Activated CD8-positive, alpha-beta T cell treated with anti-CD3 and anti-CD28 coated beads for 36 hours (primary cell): ENCODE results near the gene SHROOM3. TPM values are rescaled to one million over a fixed set of nuclear protein-coding genes. Genes with fewer than 3 reads are reported as not detected.

Experiments used
- ATAC-seq: fragments of 200-7000 bp; cut with Tn5 transposase; one replicate; pipeline ENCODE4 v1.10.0; 2021; ENCODE audit warnings: mild to moderate bottlenecking, moderate library complexity
- CTCF ChIA-PET: fragments of 350-600 bp; sonication (Branson Sonifier 250); formaldehyde crosslinking; loops from one replicate; lab custom pipeline; 2021; ENCODE audit warnings: antibody characterized with exemption; lab: Charles Lee
- POLR2A ChIA-PET: fragments of 350-600 bp; sonication (Branson Sonifier 250); formaldehyde crosslinking; loops from one replicate; lab custom pipeline; 2021; ENCODE audit warnings: antibody characterized with exemption; lab: Charles Lee
- DNase-seq: peaks from one replicate; pipeline ENCODE4 v3.0.0-alpha.2; 2020
- H3K27ac Mint-ChIP-seq: one replicate; pipeline ENCODE4 v1.8.0; 2021; ENCODE audit warnings: mild to moderate bottlenecking, mixed read lengths
- H3K27me3 Mint-ChIP-seq: one replicate; pipeline ENCODE4 v1.8.0; 2021; ENCODE audit warnings: mixed read lengths
- H3K36me3 Mint-ChIP-seq: one replicate; pipeline ENCODE4 v1.8.0; 2021; ENCODE audit warnings: low read depth, mixed read lengths
- H3K4me1 Mint-ChIP-seq: one replicate; pipeline ENCODE4 v1.8.0; 2021; ENCODE audit warnings: low read depth, mixed read lengths
- H3K4me3 Mint-ChIP-seq: one replicate; pipeline ENCODE4 v1.8.0; 2021; ENCODE audit warnings: mild to moderate bottlenecking, moderate library complexity, mixed read lengths
- H3K9me3 Mint-ChIP-seq: one replicate; pipeline ENCODE4 v1.8.0; 2021; ENCODE audit warnings: mixed read lengths
- intact Hi-C: fragments of 100-400 bp; cut with micrococcal nuclease; formaldehyde crosslinking; loops from one replicate; pipeline ENCODE4 v1.10.0; 2022
- total RNA-seq, 2 experiments: library from RNA; stranded (reverse); gene quantifications; one replicate each; pipeline ENCODE4 v1.2.3, GENCODE V29; 2021
- TF ChIP-seq, protein P1 (sequence below): fragments of 200-600 bp; IDR thresholded peaks from one replicate; pipeline ENCODE4 v1.8.0; 2022; ENCODE audit warnings: antibody characterized with exemption, mild to moderate bottlenecking

SHROOM3 gene
- total RNA-seq, 2 experiments from 2014 or later = not detected

DNA sequence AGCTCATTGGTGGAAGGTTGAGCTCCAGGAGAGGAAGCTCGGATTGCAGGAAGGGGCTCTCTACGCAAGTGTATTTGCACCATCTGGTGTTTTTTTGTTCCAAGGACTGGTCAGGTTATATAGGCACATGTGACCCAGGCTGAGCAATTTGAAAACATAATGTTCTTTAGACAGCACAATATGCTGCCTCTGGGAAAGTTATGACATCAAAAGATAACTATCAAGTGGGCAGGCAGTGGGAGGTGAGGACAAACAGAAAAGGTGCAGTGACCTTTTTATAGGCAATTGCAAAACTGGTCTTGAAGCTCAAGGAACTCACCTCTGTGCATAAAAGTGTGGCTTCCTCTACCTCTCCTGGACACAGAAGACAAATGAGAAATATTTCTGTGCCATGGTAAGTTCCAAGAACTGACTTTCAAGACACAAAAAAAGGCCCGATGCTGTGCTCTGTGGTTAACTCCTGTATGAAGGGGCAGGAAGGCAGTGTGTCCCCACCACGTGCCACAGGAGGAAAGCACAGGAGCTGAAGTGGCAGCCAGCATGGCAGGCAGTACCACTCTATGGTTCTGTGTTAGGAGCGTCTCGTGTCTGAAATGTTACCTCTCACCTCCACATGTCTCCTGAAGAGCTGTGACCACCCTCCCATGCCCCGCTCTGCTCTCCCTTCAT, 128.6 kb downstream of the SHROOM3 start:
- Mint-ChIP-seq H3K4me1 (peaks cover 14% of the 10 kb centered on the region), H3K4me3 (no peak overlapping the region), H3K27ac (peak overlapping the region; percentile 63), H3K27me3 (peaks cover 4% of the 10 kb centered on the region), H3K36me3 (no peaks in the 10 kb centered on the region), H3K9me3 (no peaks in the 10 kb centered on the region)
- intact Hi-C loops = no loop called here
- ChIA-PET CTCF (interaction anchor here (0.9 to 1.1 kb wide), 2 partner anchors 15 to 640 kb away, joined by 3 read pairs; no protein-coding TSS in a partner anchor), POLR2A (no interaction called here)
- TF ChIP-seq, protein P1, sequence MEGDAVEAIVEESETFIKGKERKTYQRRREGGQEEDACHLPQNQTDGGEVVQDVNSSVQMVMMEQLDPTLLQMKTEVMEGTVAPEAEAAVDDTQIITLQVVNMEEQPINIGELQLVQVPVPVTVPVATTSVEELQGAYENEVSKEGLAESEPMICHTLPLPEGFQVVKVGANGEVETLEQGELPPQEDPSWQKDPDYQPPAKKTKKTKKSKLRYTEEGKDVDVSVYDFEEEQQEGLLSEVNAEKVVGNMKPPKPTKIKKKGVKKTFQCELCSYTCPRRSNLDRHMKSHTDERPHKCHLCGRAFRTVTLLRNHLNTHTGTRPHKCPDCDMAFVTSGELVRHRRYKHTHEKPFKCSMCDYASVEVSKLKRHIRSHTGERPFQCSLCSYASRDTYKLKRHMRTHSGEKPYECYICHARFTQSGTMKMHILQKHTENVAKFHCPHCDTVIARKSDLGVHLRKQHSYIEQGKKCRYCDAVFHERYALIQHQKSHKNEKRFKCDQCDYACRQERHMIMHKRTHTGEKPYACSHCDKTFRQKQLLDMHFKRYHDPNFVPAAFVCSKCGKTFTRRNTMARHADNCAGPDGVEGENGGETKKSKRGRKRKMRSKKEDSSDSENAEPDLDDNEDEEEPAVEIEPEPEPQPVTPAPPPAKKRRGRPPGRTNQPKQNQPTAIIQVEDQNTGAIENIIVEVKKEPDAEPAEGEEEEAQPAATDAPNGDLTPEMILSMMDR = no peak
- DNase-seq (peak; percentile 37), ATAC-seq (peak; percentile 76)

- H3K36me3 Mint-ChIP-seq = no peaks in the 10 kb centered on the region
- TF ChIP-seq, protein P1 = no peak
- H3K27me3 Mint-ChIP-seq = peaks cover 2% of the 10 kb centered on the region
- DNase-seq (no peak), ATAC-seq (no peak)
- H3K4me1 Mint-ChIP-seq = peaks cover 14% of the 10 kb centered on the region
- H3K4me3 Mint-ChIP-seq = no peak overlapping the region
- ChIA-PET CTCF (interaction anchor here (0.9 to 1.1 kb wide), 2 partner anchors 15 to 639 kb away, joined by 3 read pairs; no protein-coding TSS in a partner anchor), POLR2A (no interaction called here)
- peak overlapping the region; percentile 63 for H3K27ac Mint-ChIP-seq
- intact Hi-C loops = no loop called here
- no peaks in the 10 kb centered on the region for H3K9me3 Mint-ChIP-seq
Measured at GRCh38 chr4:76564123-76564915, 129.3 kb downstream of the SHROOM3 start.

DNA sequence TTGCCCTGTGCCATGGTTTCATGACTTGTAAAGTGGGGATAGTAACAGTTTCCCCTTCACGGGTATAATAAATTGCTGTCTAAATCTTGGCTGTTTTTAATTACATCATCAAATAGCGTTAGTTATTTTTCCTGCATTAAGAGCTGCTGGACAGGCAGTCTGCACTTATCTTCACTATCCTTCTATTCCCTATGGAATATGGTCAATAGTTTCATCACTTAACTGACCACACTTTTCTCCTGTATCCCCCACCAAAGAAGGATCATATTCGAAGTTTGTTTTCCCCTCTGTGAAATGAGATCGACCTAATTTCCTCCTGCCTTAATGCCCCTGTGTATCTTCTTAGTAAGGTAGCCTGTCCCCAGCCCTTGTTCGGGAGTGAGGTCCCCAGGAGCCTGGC, 133.2 kb downstream of the SHROOM3 start:
- peaks cover 15% of the 10 kb centered on the region for H3K27me3 Mint-ChIP-seq
- TF ChIP-seq, protein P1 = no peak
- no peaks in the 10 kb centered on the region for H3K36me3 Mint-ChIP-seq
- POLR2A ChIA-PET = no interaction called here
- no peak overlapping the region for H3K27ac Mint-ChIP-seq
- CTCF ChIA-PET = no interaction called here
- intact Hi-C loops = no loop called here
- no peak for ATAC-seq
- no peak for DNase-seq
- no peaks in the 10 kb centered on the region for H3K9me3 Mint-ChIP-seq
- H3K4me3 Mint-ChIP-seq = no peak overlapping the region
- H3K4me1 Mint-ChIP-seq = peaks cover 8% of the 10 kb centered on the region

- H3K27me3 Mint-ChIP-seq = peaks cover 17% of the 10 kb centered on the region
Measured at GRCh38 chr4:76569225-76569624, 134.2 kb downstream of the SHROOM3 start.

More at GRCh38 chr4:76569225-76569624, 134.2 kb downstream of the SHROOM3 start:
- ChIA-PET CTCF (no interaction called here), POLR2A (no interaction called here)
- DNase-seq (no peak), ATAC-seq (no peak)
- Mint-ChIP-seq H3K4me1 (no peaks in the 10 kb centered on the region), H3K4me3 (no peak overlapping the region), H3K36me3 (no peaks in the 10 kb centered on the region), H3K27ac (no peak overlapping the region), H3K9me3 (no peaks in the 10 kb centered on the region)
- intact Hi-C loops = no loop called here
- TF ChIP-seq, protein P1 = no peak
